ACC112 (cell line): ENCODE results near the gene GMFB.
"Not testable (repeated sequence)": the region's sequence is repeated elsewhere in the genome, so short reads cannot be mapped to it uniquely, and the experiment has no call there.

Source experiments
- H2AFZ ChIP-seq: fragments of 200-600 bp; sonication (generic); one replicate; pipeline ENCODE4 v1.6.0; 2017; ENCODE audit warnings: antibody characterized with exemption, low read length; ENCODE audit not compliant: unreplicated experiment
- H3K27ac ChIP-seq: fragments of 200-600 bp; sonication (generic); 2 replicates; pipeline ENCODE4 v1.5.1; 2014; ENCODE audit warnings: low read depth, mild to moderate bottlenecking, antibody characterized with exemption, low read length, moderate library complexity
- H3K27me3 ChIP-seq: fragments of 200-600 bp; sonication (generic); 2 replicates; pipeline ENCODE4 v1.6.1; 2014; ENCODE audit warnings: mild to moderate bottlenecking, antibody characterized with exemption, low read length, moderate library complexity, mixed read lengths; ENCODE audit not compliant: insufficient read depth
- H3K36me3 ChIP-seq: fragments of 200-600 bp; sonication (generic); 2 replicates; pipeline ENCODE4 v1.6.1; 2016; ENCODE audit warnings: mild to moderate bottlenecking, antibody characterized with exemption, low read length, moderate library complexity, mixed read lengths; ENCODE audit not compliant: insufficient read depth
- H3K4me1 ChIP-seq: fragments of 200-600 bp; sonication (generic); one replicate; pipeline ENCODE4 v1.6.1; 2016; ENCODE audit warnings: low read length, mixed read lengths; ENCODE audit not compliant: insufficient read depth, unreplicated experiment, control insufficient read depth
- H3K4me3 ChIP-seq: fragments of 200-600 bp; sonication (generic); 2 replicates; pipeline ENCODE4 v1.5.1; 2014; ENCODE audit warnings: mild to moderate bottlenecking, low read depth, low read length
- H3K79me2 ChIP-seq: fragments of 200-600 bp; sonication (generic); one replicate; pipeline ENCODE4 v1.6.0; 2016; ENCODE audit warnings: low read length; ENCODE audit not compliant: control insufficient read depth, unreplicated experiment, insufficient read depth

GMFB gene

GRCh38 chr14:54447231-54447692 lies 41.5 kb downstream of the GMFB start:
- Histone ChIP-seq H2AFZ (no peak overlapping the region), H3K36me3 (no peaks in the 10 kb centered on the region), H3K27ac (peak overlapping the region; percentile 71), H3K79me2 (no peaks in the 10 kb centered on the region), H3K4me3 (no peak overlapping the region; the same call in 1 of the 2 replicates), H3K4me1 (peaks cover 27% of the 10 kb centered on the region), H3K27me3 (no peaks in the 10 kb centered on the region)

DNA sequence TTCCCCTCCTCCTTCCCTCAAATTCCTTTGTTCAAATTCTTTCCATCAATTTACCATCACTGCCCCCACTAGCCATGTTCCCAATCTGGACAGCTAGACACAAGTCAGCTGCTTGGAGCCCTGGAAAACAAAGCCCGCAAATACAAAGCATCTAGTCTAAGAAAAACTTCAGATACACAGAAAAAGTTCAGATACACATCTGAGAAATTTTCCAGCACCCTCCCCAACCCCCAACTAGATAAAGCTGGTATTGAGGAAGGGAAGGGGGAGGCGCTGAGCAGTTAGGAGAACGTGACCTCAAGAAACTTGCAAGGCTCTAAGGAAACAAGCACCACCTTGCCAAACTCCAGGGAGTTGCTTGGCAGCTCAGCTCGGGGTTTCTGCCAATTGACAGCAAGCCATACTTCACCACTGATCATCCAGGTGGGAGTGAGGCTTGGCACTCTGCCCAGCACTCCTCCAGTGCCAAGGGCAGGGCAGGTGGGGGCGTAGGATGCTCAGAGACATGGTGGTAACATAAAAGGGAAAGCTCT lies 42.6 kb downstream of the GMFB start:
- H3K27ac ChIP-seq: peak overlapping the region; percentile 71; the same call in 1 of the 2 replicates
- H3K27me3 ChIP-seq: no peaks in the 10 kb centered on the region
- no peak overlapping the region for H3K4me3 ChIP-seq
- no peak overlapping the region for H2AFZ ChIP-seq
- no peaks in the 10 kb centered on the region for H3K79me2 ChIP-seq
- peaks cover 33% of the 10 kb centered on the region for H3K4me1 ChIP-seq
- H3K36me3 ChIP-seq: no peaks in the 10 kb centered on the region

DNA sequence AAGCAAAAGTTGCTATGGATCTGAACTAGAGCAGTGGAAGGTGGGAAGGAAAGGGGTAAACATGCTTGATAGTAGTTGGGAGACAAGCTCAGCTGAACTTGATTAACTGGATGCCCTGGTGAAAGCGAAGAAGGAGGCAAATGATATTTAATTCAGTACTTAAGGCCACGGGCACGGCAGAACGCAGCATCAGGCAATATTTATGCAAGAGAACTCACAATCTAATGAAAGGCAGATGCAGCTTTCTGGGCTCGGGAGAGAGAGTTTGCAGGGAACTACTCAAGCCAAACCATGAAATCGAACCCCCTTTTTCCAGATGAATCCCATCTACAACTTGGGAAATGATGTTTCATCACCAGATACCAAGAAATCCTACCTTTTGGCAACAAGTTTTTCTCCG lies 44.1 kb downstream of the GMFB start:
- peaks cover 21% of the 10 kb centered on the region for H3K4me1 ChIP-seq
- H3K4me3 ChIP-seq: no peak overlapping the region
- no peak overlapping the region for H2AFZ ChIP-seq
- no peak overlapping the region for H3K27ac ChIP-seq
- peaks cover 15% of the 10 kb centered on the region for H3K79me2 ChIP-seq
- no peaks in the 10 kb centered on the region for H3K27me3 ChIP-seq
- no peaks in the 10 kb centered on the region for H3K36me3 ChIP-seq

- H3K79me2 ChIP-seq: peaks cover 22% of the 10 kb centered on the region
- no peak overlapping the region for H3K27ac ChIP-seq
- peaks cover 21% of the 10 kb centered on the region for H3K4me1 ChIP-seq
- no peak overlapping the region for H3K4me3 ChIP-seq
- no peak overlapping the region for H2AFZ ChIP-seq
- no peaks in the 10 kb centered on the region for H3K36me3 ChIP-seq
- H3K27me3 ChIP-seq: no peaks in the 10 kb centered on the region
Observed at GRCh38 chr14:54443981-54444380, 44.8 kb downstream of the GMFB start.

DNA sequence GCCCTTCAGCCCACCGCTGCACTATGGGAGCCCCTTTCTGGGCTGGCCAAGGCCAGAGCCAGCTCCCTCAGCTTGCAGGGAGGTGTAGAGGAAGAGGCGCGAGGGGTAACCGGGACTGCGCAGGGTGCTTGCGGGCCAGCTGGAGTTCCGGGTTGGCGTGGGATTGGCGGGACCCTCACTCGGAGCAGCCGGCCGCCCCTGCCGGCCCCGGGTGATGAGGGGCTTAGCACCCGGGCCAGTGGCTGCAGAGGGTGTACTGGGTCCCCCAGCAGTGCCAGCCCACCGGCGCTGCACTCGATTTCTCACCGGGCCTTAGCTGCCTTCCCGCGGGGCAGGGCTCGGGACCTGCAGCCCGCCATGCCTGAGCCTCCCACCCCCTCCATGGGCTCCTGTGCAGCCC lies 45.8 kb downstream of the GMFB start:
- Histone ChIP-seq H3K4me1 (peaks cover 28% of the 10 kb centered on the region), H3K79me2 (peaks cover 32% of the 10 kb centered on the region)
- not testable (repeated sequence) for H2AFZ ChIP-seq, H3K27me3 ChIP-seq, H3K36me3 ChIP-seq, H3K27ac ChIP-seq, H3K4me3 ChIP-seq

GRCh38 chr14:54440873-54441868 lies 47.6 kb downstream of the GMFB start, which contains the start of gene CNIH1:
Gene CNIH1 (minus strand): TSS chr14:54441374. CDS start chr14:54441327, 47 bp downstream.
- Histone ChIP-seq H3K4me1 (peaks cover 28% of the 10 kb centered on the region), H3K36me3 (no peaks in the 10 kb centered on the region), H3K4me3 (peak within 1 kb of the TSS; percentile 100), H2AFZ (peak within 1 kb of the TSS; percentile 98), H3K79me2 (peaks cover 49% of the 10 kb centered on the region), H3K27me3 (no peaks in the 10 kb centered on the region), H3K27ac (peak within 1 kb of the TSS; percentile 96)

DNA sequence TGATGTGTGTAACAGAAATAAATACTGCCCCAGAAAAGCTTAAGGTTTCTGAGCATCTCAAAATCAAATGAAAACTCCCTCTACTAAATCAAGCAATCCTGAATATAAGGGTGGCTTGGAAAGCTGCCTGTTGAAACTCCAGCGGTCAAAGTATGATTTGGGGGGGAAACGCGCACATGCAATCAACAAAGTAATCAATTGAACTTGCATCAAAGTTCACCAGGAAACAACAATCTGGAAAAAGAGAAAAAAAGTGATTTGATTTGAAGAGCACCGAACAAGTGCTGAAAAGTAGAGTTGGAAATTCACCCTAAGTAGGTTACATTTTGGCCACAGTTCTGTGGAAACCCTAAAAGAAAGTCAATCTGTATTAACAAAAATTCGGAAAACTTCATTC lies 48.3 kb downstream of the GMFB start:
- H3K4me3 ChIP-seq: peak overlapping the region; percentile 100
- H3K27me3 ChIP-seq: no peaks in the 10 kb centered on the region
- peak overlapping the region; percentile 94 for H2AFZ ChIP-seq
- no peaks in the 10 kb centered on the region for H3K36me3 ChIP-seq
- peak overlapping the region; percentile 96 for H3K27ac ChIP-seq
- peaks cover 32% of the 10 kb centered on the region for H3K4me1 ChIP-seq
- H3K79me2 ChIP-seq: peaks cover 55% of the 10 kb centered on the region

GRCh38 chr14:54440037-54440436 lies 48.7 kb downstream of the GMFB start:
- H3K36me3 ChIP-seq: no peaks in the 10 kb centered on the region
- peak overlapping the region; percentile 96 for H3K27ac ChIP-seq
- H3K4me1 ChIP-seq: peaks cover 36% of the 10 kb centered on the region
- no peak overlapping the region for H2AFZ ChIP-seq
- H3K4me3 ChIP-seq: peak overlapping the region; percentile 100
- peaks cover 60% of the 10 kb centered on the region for H3K79me2 ChIP-seq
- H3K27me3 ChIP-seq: no peaks in the 10 kb centered on the region

DNA sequence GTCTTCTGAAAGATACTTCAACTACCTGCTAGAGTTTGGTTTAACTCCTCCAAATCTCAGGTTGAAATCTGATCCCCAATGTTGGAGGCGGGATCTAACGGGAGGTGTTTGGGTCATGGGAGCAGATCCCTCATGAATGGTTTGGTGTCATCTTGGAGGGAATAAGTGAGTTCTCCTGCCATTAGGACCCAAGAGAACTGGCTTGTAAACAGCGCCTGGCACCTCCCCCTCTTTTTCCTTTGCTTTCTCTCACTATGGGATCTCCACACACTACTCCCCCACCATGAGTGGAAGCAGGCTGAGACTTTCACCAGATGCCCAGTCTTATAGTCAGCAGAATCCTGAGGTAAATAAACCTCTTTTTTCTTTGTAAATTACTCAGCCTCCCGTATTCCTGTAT lies 50.1 kb downstream of the GMFB start:
- Histone ChIP-seq H2AFZ (no peak overlapping the region), H3K79me2 (peaks cover 73% of the 10 kb centered on the region), H3K4me3 (no peak overlapping the region), H3K27me3 (no peaks in the 10 kb centered on the region), H3K4me1 (peaks cover 40% of the 10 kb centered on the region), H3K27ac (no peak overlapping the region), H3K36me3 (no peaks in the 10 kb centered on the region)

DNA sequence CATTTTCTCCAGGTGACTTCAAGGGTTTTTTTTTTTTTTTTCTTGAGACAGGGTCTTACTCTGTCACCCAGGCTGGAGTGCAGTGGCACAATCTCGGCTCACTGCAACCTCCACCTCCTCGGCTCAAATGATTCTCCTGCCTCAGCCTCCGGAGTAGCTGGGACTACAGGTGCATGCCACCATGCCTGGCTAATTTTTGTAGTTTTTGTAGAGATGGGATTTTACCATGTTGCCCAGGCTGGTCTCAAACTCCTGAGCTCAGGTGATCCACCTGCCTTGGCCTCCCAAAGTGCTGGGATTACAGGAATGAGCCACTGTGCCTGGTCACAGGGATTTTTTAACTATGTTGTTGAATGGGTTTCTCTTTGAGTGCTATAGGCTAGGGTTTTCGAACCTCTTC lies 50.8 kb downstream of the GMFB start:
- H3K27ac ChIP-seq, H3K27me3 ChIP-seq, H3K36me3 ChIP-seq, H2AFZ ChIP-seq, H3K4me3 ChIP-seq: not testable (repeated sequence)
- peaks cover 40% of the 10 kb centered on the region for H3K4me1 ChIP-seq
- H3K79me2 ChIP-seq: peaks cover 80% of the 10 kb centered on the region
